C4-2B (cell line): ENCODE results near the gene CTNNA1.

Experiments
- H3K27ac ChIP-seq: fragments of 450-650 bp; 2 replicates; pipeline ENCODE4 v1.5.1; 2017
- ZFX ChIP-seq: fragments of 450-650 bp; IDR thresholded peaks from 2 replicates; pipeline ENCODE4 v1.6.1; 2017
- TF ChIP-seq, protein P1 (sequence below): fragments of 450-650 bp; conservative IDR thresholded peaks from 2 replicates; pipeline ENCODE4 v1.5.1; 2017; ENCODE audit warnings: mild to moderate bottlenecking

Gene CTNNA1

DNA sequence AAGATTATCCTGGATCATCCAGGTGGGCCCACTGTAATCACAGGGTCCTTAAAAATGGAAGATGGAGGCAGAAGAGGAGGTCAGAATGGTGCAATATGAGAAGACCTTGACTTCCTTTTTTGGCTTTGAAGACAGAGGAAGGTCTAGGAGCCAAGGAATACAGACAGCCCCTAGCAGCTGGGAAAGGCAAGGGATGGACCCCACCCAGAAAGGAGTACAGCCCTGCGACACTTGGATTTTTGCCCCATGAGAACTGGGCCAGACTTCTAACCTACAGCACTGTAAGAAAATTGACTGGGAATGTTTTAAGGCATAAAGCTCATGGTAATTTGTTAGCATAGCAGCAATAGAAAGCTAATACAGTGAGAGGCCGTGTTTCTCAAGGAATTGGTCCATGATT is 188.8 kb downstream of the CTNNA1 start:
- no peak overlapping the region for H3K27ac ChIP-seq
- no peak for TF ChIP-seq ZFX
- TF ChIP-seq, protein P1, sequence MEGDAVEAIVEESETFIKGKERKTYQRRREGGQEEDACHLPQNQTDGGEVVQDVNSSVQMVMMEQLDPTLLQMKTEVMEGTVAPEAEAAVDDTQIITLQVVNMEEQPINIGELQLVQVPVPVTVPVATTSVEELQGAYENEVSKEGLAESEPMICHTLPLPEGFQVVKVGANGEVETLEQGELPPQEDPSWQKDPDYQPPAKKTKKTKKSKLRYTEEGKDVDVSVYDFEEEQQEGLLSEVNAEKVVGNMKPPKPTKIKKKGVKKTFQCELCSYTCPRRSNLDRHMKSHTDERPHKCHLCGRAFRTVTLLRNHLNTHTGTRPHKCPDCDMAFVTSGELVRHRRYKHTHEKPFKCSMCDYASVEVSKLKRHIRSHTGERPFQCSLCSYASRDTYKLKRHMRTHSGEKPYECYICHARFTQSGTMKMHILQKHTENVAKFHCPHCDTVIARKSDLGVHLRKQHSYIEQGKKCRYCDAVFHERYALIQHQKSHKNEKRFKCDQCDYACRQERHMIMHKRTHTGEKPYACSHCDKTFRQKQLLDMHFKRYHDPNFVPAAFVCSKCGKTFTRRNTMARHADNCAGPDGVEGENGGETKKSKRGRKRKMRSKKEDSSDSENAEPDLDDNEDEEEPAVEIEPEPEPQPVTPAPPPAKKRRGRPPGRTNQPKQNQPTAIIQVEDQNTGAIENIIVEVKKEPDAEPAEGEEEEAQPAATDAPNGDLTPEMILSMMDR: no peak

DNA sequence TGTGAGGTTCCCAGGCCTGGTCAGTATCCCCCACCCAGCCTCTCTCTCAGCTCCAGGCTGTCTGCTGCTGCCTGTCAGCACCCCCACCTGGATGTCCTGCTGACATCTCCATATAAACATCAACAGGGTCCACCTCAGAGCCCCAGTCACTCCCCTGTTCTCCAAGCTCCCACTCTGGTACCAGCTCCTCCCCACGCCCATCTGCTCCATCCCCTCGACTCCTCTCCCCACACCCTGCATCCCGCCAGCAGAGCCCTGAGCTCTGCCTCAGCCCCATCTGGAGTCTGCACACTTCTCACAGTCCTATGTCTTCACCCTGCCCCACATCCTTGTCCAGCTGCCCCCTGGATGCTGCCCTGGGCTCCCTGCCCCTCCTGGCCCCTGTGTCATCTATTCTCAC is 189.6 kb downstream of the CTNNA1 start:
- no peak overlapping the region for H3K27ac ChIP-seq
- TF ChIP-seq, protein P1: no peak
- TF ChIP-seq ZFX: no peak

DNA sequence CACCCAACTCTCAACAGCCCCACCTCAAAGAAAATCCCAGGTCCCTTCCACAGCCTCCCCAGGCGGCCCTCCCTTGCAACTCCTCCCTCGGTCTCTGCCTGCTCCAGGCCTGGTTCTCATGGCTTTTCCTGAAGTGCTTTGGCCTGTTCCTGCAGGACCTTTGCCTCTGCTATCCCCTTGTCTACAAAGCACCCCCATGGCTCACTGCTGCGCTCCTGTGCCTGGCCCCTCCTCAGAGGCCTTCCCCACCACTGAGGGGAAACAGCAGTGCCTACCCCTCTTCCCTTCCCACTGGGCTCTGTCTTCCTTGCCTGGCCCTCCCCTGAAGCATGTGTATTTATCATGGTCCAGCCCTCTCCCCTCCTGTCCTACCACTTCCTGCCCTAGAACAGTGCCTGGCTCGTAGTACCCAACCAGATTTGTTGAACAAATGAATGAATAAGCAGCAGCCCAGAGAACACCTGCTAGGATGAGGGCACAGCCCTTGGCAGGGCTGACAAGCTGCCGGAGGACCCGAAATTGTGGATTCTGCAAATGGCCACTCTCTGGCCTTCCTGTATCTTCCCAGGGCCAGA is 190.5 kb downstream of the CTNNA1 start:
- no peak overlapping the region for H3K27ac ChIP-seq
- TF ChIP-seq ZFX: no peak
- TF ChIP-seq, protein P1: no peak

DNA sequence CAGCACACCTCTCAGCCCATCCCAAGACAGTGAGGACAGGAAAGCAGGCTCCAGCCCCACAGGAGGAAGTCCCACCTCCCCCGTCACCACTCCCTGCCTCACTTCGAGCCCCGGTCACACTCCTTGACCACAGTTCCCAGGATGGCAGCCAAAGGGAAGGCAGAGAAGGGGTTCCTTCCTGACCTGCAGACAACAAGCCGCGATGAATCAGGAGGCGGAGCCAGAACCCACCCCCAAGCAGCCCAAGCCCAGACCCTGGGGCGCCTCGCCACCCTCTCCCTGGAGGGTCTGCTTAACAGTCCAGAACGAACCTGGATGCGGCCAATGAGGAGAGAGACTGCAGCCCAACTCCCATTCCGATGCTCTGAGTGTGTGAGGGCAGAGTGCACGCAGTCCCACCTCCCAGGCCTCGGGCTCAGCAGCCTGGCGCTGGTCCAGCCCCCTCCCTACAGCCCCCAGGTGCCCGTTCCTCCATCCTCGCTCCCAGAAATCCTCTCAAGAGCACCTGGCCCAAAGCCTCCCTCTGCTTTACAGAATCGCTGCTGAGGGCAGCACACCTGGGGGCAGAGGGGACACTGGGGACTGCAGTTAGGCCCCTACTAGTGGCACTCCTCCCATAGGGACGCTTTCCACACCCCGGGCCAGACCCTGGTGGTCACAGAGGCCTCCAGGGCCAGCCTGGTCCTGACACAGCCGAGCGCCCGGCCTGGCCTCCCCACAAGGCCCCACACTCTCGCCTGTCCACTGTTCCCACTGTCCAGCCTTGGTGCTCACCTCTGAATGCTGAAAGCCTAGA is 191.5 kb downstream of the CTNNA1 start:
- H3K27ac ChIP-seq: no peak overlapping the region
- no peak for TF ChIP-seq ZFX
- TF ChIP-seq, protein P1: no peak

DNA sequence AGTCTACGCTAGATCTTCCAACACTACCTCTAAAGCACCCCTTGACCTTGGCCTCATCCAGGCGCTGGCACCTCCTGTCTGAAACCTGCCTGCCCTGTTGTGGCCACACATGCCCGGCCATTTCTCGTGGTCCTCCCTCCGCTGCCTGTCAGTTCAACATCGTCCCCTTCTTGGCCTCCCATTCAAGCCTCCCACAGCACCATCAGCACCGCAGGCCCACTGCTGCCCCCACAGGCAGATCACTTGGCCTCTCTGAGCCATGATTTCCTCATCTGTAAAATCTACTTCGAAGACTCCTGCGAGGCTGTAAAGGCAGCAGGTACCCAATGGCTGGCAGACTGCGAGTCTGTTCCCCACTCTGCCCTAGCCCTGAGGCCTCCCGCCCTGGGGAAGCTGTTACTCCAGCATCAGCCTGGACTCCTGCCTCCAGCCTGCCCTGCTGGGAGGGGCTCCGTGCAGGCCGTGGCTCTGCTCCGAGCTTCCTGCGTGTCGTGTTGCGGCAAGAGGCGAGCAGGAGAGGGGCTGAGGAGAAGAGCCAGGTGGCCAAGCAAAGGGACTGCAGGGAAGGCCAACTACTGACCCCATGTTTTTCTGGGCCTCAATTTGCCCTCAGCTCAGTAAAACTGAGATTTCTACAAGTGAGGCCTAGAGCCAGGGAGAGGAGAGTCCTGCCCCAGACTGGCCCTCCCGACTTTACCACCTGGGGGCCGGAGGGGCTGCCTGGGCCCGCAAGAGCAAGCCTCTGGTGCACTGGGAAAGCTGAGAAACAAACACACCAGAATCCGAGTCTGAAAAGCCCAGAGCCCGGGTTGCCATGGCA is 192.4 kb downstream of the CTNNA1 start:
- no peak for TF ChIP-seq ZFX
- TF ChIP-seq, protein P1: no peak
- no peak overlapping the region for H3K27ac ChIP-seq

DNA sequence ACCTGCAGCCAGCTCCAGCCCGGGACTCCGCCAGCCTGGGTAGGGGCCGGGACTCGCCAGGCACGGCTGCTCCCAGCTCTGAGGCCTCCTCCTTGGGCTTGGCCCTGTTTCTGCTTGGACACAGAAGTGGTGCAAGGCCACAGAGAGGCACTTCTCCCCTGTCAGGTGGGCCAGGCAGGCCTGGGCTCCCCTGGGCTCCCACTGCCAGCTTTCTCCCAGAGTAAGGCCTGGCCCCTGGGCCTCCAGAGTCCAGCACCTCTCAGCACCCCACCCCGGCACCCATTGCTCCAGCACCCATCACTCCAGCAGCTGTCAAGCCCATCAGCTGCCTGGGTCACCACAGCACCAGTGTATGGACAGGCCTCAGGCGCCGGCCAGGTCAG is 193.0 kb downstream of the CTNNA1 start:
- no peak for TF ChIP-seq ZFX
- TF ChIP-seq, protein P1: no peak

More for the DNA sequence above, 193.0 kb downstream of the CTNNA1 start:
- H3K27ac ChIP-seq: no peak overlapping the region
